GM12878 (cell line): Measurements from ENCODE around the gene EXOSC10. TPM values are rescaled to one million over a fixed set of nuclear protein-coding genes. Genes with fewer than 3 reads are reported as not detected.

ENCODE experiments used
- ATAC-seq: fragments of 200-7000 bp; cut with Tn5 transposase; 3 replicates; pipeline ENCODE4 v1.9.1; 2020; ENCODE audit warnings: mild to moderate bottlenecking, moderate library complexity
- BruUV-seq: library from RNA; stranded (reverse); fragments of 400-500 nt; replicated peaks from 2 replicates; lab custom pipeline; 2021; lab: Mats Ljungman, UMichigan
- CTCF ChIA-PET: fragments of 300-600 bp; sonication (Branson Sonifier 250); formaldehyde crosslinking; extraction: SDS; loops from one replicate; lab custom pipeline; 2021; ENCODE audit warnings: inconsistent platforms; lab: Yijun Ruan, JAX
- POLR2A ChIA-PET: fragments of 350-600 bp; formaldehyde crosslinking; extraction: SDS; loops from one replicate; lab custom pipeline; 2021; ENCODE audit warnings: inconsistent platforms; lab: Charles Lee
- RAD21 ChIA-PET: fragments of 300-600 bp; sonication (Branson Sonifier 250); formaldehyde crosslinking; loops from one replicate; lab custom pipeline; 2023; ENCODE audit warnings: antibody characterized with exemption; ENCODE audit not compliant: unreplicated experiment; lab: Charles Lee
- SMC1A ChIA-PET: fragments of 300-600 bp; sonication (Branson Sonifier 250); formaldehyde crosslinking; loops from one replicate; lab custom pipeline; 2023; ENCODE audit not compliant: unreplicated experiment, uncharacterized antibody; lab: Charles Lee
- DNase-seq: peaks from one replicate; pipeline ENCODE4 v3.0.0-alpha.2; 2011; ENCODE audit warnings: low read depth, low spot score
- FAIRE-seq: peaks from 3 replicates; lab custom pipeline; 2011; peaks lifted over from hg19 to GRCh38; lab: Jason Lieb, UNC
- H2AFZ ChIP-seq: 2 replicates; pipeline ENCODE4 v1.6.0; 2011; ENCODE audit warnings: low read depth, low read length, control low read depth; ENCODE audit not compliant: control insufficient read depth
- H3K27ac ChIP-seq: 2 replicates; pipeline ENCODE4 v1.5.1; 2011; ENCODE audit warnings: control low read depth; ENCODE audit not compliant: control insufficient read depth, insufficient read depth
- H3K27me3 ChIP-seq, 2 experiments: replicated peaks in 1 of 2; 2 replicates each; pipeline versions ENCODE4 v1.6.0 to v1.6.1; 2011; ENCODE audit warnings: low read length in 1 of 2; ENCODE audit not compliant: control insufficient read depth in 2 of 2, insufficient read depth in 2 of 2
- H3K36me3 ChIP-seq, 2 experiments: 2 replicates each; pipeline ENCODE4 v1.5.1; 2011; ENCODE audit warnings: low read length in 1 of 2; ENCODE audit not compliant: control insufficient read depth in 2 of 2, insufficient read depth in 2 of 2
- H3K4me1 ChIP-seq: 2 replicates; pipeline ENCODE4 v1.6.1; 2011; ENCODE audit warnings: mild to moderate bottlenecking, low read length, moderate library complexity, mixed read lengths; ENCODE audit not compliant: control insufficient read depth, insufficient read depth
- H3K4me2 ChIP-seq: 2 replicates; pipeline ENCODE4 v1.6.0; 2011; ENCODE audit warnings: control low read depth; ENCODE audit not compliant: control insufficient read depth, insufficient read depth
- H3K4me3 ChIP-seq: fragments of 200-600 bp; sonication (generic); 2 replicates; pipeline ENCODE4 v1.5.1; 2016
- H3K79me2 ChIP-seq: 2 replicates; pipeline ENCODE4 v1.6.0; 2011; ENCODE audit warnings: low read length; ENCODE audit not compliant: control insufficient read depth, insufficient read depth
- H3K9ac ChIP-seq: 2 replicates; pipeline ENCODE4 v1.8.0; 2011; ENCODE audit warnings: low read length, control low read depth, mixed read lengths; ENCODE audit not compliant: control insufficient read depth, insufficient read depth
- H3K9me3 ChIP-seq: replicated peaks from 3 replicates; pipeline ENCODE4 v1.5.1; 2011; ENCODE audit warnings: mild to moderate bottlenecking, low read length; ENCODE audit not compliant: control insufficient read depth, insufficient read depth
- H4K20me1 ChIP-seq: 2 replicates; pipeline ENCODE4 v1.6.0; 2011; ENCODE audit not compliant: control insufficient read depth, insufficient read depth
- BCL3 ChIP-seq: IDR thresholded peaks from 2 replicates; pipeline ENCODE4 v1.6.1; 2011; ENCODE audit warnings: borderline replicate concordance, low read depth, mild to moderate bottlenecking, moderate library complexity, low read length; ENCODE audit not compliant: insufficient read depth, poor library complexity, severe bottlenecking
- IRF4 ChIP-seq: IDR thresholded peaks from 2 replicates; pipeline ENCODE4 v1.6.1; 2011; ENCODE audit warnings: low read depth, low read length
- MEF2A ChIP-seq: IDR thresholded peaks from 2 replicates; pipeline ENCODE4 v1.6.1; 2011; ENCODE audit warnings: low read depth, mild to moderate bottlenecking, low read length, moderate library complexity; ENCODE audit not compliant: insufficient read depth
- MYB ChIP-seq: fragments of 150-350 bp; IDR thresholded peaks from 2 replicates; pipeline ENCODE4 v1.6.1; 2014; ENCODE audit warnings: mild to moderate bottlenecking, low read depth, low read length, borderline replicate concordance
- MYC ChIP-seq: IDR thresholded peaks from 2 replicates; pipeline ENCODE4 v1.6.1; 2011; ENCODE audit warnings: mild to moderate bottlenecking, low read length, moderate library complexity, inconsistent platforms; ENCODE audit not compliant: insufficient read depth, insufficient replicate concordance, insufficient read length, severe bottlenecking
- NKRF ChIP-seq: fragments of 450-650 bp; conservative IDR thresholded peaks from 2 replicates; pipeline ENCODE4 v1.6.1; 2017; ENCODE audit warnings: mild to moderate bottlenecking, moderate library complexity
- POLR2A ChIP-seq: IDR thresholded peaks from 2 replicates; pipeline ENCODE4 v1.6.1; 2011; ENCODE audit warnings: low read depth, mild to moderate bottlenecking, low read length
- POLR2AphosphoS2 ChIP-seq: IDR thresholded peaks from 2 replicates; pipeline ENCODE4 v1.6.1; 2011; ENCODE audit warnings: low read depth, mild to moderate bottlenecking, low read length, improper control_type of control experiment, moderate library complexity
- RAD51 ChIP-seq: fragments of 450-650 bp; IDR thresholded peaks from 2 replicates; pipeline ENCODE4 v1.6.1; 2016; ENCODE audit warnings: moderate library complexity, mild to moderate bottlenecking, inconsistent platforms
- RB1 ChIP-seq: fragments of 450-650 bp; formaldehyde crosslinking; IDR thresholded peaks from 2 replicates; pipeline ENCODE4 v1.6.1; 2017; ENCODE audit warnings: mild to moderate bottlenecking, borderline replicate concordance
- RELA ChIP-seq: fragments of 450-650 bp; IDR thresholded peaks from 2 replicates; pipeline ENCODE4 v1.8.0; 2014; ENCODE audit warnings: borderline replicate concordance; ENCODE audit not compliant: partially characterized antibody
- SPI1 ChIP-seq: IDR thresholded peaks from 2 replicates; pipeline ENCODE4 v1.6.1; 2011; ENCODE audit warnings: low read depth, mild to moderate bottlenecking, low read length, moderate library complexity, borderline replicate concordance; ENCODE audit not compliant: insufficient read depth
- SREBF2 ChIP-seq: IDR thresholded peaks from 2 replicates; pipeline ENCODE4 v1.6.1; 2012; ENCODE audit warnings: mild to moderate bottlenecking, low read length
- YY1 ChIP-seq: IDR thresholded peaks from 2 replicates; pipeline ENCODE4 v1.6.1; 2011; ENCODE audit warnings: low read depth, mild to moderate bottlenecking, low read length
- WGBS: methylation state at CpG from one replicate; pipeline ENCODE4 v1.1.6; 2016; ENCODE audit warnings: low lambda C conversion rate; ENCODE audit not compliant: insufficient replicate concordance, insufficient coverage; ENCODE audit errors: missing lambda C conversion rate; 5-methylcytosine and 5-hydroxymethylcytosine counted together
- in situ Hi-C: fragments of 300-500 bp; cut with MboI; formaldehyde crosslinking; loops from 9 replicates; pipeline ENCODE4 v1.14.3; 2018; ENCODE audit warnings: mixed read lengths
- intact Hi-C: fragments of 100-400 bp; cut with micrococcal nuclease; formaldehyde crosslinking; loops from one replicate; pipeline ENCODE4 v1.14.2; 2022; ENCODE audit not compliant: unreplicated experiment
- polyA plus RNA-seq, 11 experiments: library from polyadenylated mRNA; depleted of rRNA in 4 of 11; unstranded in 6 of 11; stranded (reverse) in 5 of 11; fragments of >200 nt; fragmentation: Nextera tagmentation in 4 of 11; fragmentation: Illumina TruSeq in 1 of 11; extraction: Ambion mirVana in 4 of 11; extraction: Trizol in 1 of 11; gene quantifications; 1 replicate in 1 of 11; 2 replicates in 10 of 11; pipeline versions ENCODE4 v1.2.1 to v1.2.3, GENCODE V29; 2011 to 2016; ENCODE audit warnings: inconsistent platforms in 2 of 11, missing spikeins in 2 of 11, low read depth in 1 of 11
- total RNA-seq, 4 experiments: library from RNA; depleted of rRNA in 3 of 4; stranded (reverse); fragments of >200 nt in 3 of 4; fragmentation: Illumina TruSeq in 1 of 4; extraction: Trizol in 1 of 4; gene quantifications; 2 replicates each; pipeline versions ENCODE4 v1.2.1 to v1.2.3, GENCODE V29; 2013 to 2021
- TF ChIP-seq, protein P1 (sequence below): fragments of 450-650 bp; IDR thresholded peaks from 2 replicates; pipeline ENCODE4 v1.6.1; 2017; ENCODE audit warnings: mild to moderate bottlenecking
- TF ChIP-seq, protein P2 (sequence below): IDR thresholded peaks from 2 replicates; pipeline ENCODE4 v1.6.1; 2012; ENCODE audit warnings: low read depth, low read length, improper control_type of control experiment

EXOSC10 gene
- total and polyA plus RNA-seq, 10 of the 15 experiments (the other 5 are each of a cell fraction or from before 2014, with no cell fraction given) = 16.2 to 86.5 (median 66.4) TPM

GRCh38 chr1:11059155-11059967 is 40.3 kb downstream of the EXOSC10 start:
- intact Hi-C loops = no loop called here
- Histone ChIP-seq H3K9ac (peak overlapping the region; percentile 71), H3K27me3 (no peaks in the 10 kb centered on the region), H3K4me2 (peak overlapping the region; percentile 89), H3K79me2 (peaks cover 35% of the 10 kb centered on the region), H2AFZ (peak overlapping the region; percentile 33), H3K36me3 (peaks cover 5 to 6% of the 10 kb centered on the region in 2 experiments; a peak in 3 of 4 replicates), H3K9me3 (no peaks in the 10 kb centered on the region), H3K27ac (peak overlapping the region; percentile 66), H3K4me1 (peaks cover 26% of the 10 kb centered on the region), H3K4me3 (peak overlapping the region; percentile 95), H4K20me1 (no peaks in the 10 kb centered on the region)
- ChIA-PET SMC1A (interaction anchor here (3.5 kb wide), 1 partner anchor 21 kb away, joined by 17 read pairs; no protein-coding TSS in a partner anchor), CTCF (interaction anchor here (5.1 kb wide), 1 partner anchor 22 kb away, joined by 36 read pairs; no protein-coding TSS in a partner anchor), POLR2A (interaction anchor here (1.0 kb wide), 1 partner anchor 21 kb away, joined by 3 read pairs; no protein-coding TSS in a partner anchor), RAD21 (interaction anchor here (0.6 to 1.6 kb wide), 2 partner anchors 22 to 206 kb away, joined by 3 to 11 read pairs; no protein-coding TSS in a partner anchor)
- BruUV-seq = no TSS peak
- 2% methylated on average over 55 of the region's 72 CpGs for WGBS
- DNase-seq (no peak), ATAC-seq (peak; percentile 2), FAIRE-seq (no peak)
- in situ Hi-C loops = no loop called here
- TF ChIP-seq SPI1 (no peak), SREBF2 (no peak), YY1 (0 out of 2 replicates have a peak, but pooled peaks have one; percentile 1), POLR2AphosphoS2 (0 out of 2 replicates have a peak, but pooled peaks have one; percentile 27), RB1 (no peak), RAD51 (no peak), MEF2A (no peak), NKRF (0 out of 2 replicates have a peak, but pooled peaks have one; percentile 37), RELA (no peak), MYB (no peak), MYC (peak; percentile 63), IRF4 (no peak), POLR2A (peak; percentile 41), BCL3 (no peak)
- TF ChIP-seq, protein P1, sequence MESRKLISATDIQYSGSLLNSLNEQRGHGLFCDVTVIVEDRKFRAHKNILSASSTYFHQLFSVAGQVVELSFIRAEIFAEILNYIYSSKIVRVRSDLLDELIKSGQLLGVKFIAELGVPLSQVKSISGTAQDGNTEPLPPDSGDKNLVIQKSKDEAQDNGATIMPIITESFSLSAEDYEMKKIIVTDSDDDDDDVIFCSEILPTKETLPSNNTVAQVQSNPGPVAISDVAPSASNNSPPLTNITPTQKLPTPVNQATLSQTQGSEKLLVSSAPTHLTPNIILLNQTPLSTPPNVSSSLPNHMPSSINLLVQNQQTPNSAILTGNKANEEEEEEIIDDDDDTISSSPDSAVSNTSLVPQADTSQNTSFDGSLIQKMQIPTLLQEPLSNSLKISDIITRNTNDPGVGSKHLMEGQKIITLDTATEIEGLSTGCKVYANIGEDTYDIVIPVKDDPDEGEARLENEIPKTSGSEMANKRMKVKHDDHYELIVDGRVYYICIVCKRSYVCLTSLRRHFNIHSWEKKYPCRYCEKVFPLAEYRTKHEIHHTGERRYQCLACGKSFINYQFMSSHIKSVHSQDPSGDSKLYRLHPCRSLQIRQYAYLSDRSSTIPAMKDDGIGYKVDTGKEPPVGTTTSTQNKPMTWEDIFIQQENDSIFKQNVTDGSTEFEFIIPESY = no peak
- TF ChIP-seq, protein P2, sequence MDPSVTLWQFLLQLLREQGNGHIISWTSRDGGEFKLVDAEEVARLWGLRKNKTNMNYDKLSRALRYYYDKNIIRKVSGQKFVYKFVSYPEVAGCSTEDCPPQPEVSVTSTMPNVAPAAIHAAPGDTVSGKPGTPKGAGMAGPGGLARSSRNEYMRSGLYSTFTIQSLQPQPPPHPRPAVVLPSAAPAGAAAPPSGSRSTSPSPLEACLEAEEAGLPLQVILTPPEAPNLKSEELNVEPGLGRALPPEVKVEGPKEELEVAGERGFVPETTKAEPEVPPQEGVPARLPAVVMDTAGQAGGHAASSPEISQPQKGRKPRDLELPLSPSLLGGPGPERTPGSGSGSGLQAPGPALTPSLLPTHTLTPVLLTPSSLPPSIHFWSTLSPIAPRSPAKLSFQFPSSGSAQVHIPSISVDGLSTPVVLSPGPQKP = no peak
